Heart left ventricle (tissue), 13 donors: Measurements from ENCODE around the gene ANKRD24.

ENCODE experiments used
- CTCF ChIP-seq, 12 donors: fragments of 200-600 bp; sonication (generic) in 4 of 12; IDR thresholded peaks; one replicate each; pipeline versions ENCODE4 v1.5.0 to v1.8.0; 2018 to 2022; ENCODE audit warnings: antibody characterized with exemption in 12 of 12, mild to moderate bottlenecking in 5 of 12
- POLR2A ChIP-seq, 2 donors: fragments of 450-650 bp; IDR thresholded peaks; one replicate each; pipeline ENCODE4 v1.6.1; 2017; ENCODE audit warnings: antibody characterized with exemption in 2 of 2, mild to moderate bottlenecking in 2 of 2, moderate library complexity in 2 of 2
- donor health status: ischemic (EF 13 %, LVEDD 7.1; RV severe dilation, severe dysfunction).
- donor health status: DM: no; HTN: yes; CAD: no.
- donor health status: DM: no; HTN: no; CAD: no.
- donor health status: ischemic (EF 25% LVEDD 6.9; RV normal size, moderate dysfunction).
- donor health status: ischemic (EF 25% LVEDD 5.7; RV mildly dilated, moderate dysfunction).
- donor health status: ischemic (EF 35%, LVEDD 5.7; RV mildly dilated, moderate dysfunction).
- donor health status: nonischemic (EF 11% LVEDD 7.7; RV severe dilation, severe dysfunction).
- donor health status: DM: yes; HTN: yes; CAD: no.
- donor health status: PGD.
- donor health status: ischemic (EF 29% LVEDD 5.4; RV normal size, mild dysfunction).
- donor health status: nonischemic (EF 23%, LVEDD 6.1; RV moderate dilation, normal function).

- peak; percentile 31 to 69 (median 44) for TF ChIP-seq CTCF (IDR thresholded peaks at IDR 0.05)
- no peak for TF ChIP-seq POLR2A (IDR thresholded peaks at IDR 0.05)
Observed at GRCh38 chr19:4140237-4140711, 42.2 kb upstream of the ANKRD24 start.
